Esophagus squamous epithelium (tissue), 4 donors: ENCODE results near the gene PPP1R37.

Source experiments
- CTCF ChIP-seq, 6 experiments: fragments of 450-650 bp in 4 of 6; fragments of 200-600 bp in 2 of 6; sonication (generic) in 2 of 6; IDR thresholded peaks; one replicate each; pipeline ENCODE4 v1.5.1; 2016 to 2019; ENCODE audit warnings: antibody characterized with exemption in 6 of 6, mild to moderate bottlenecking in 4 of 6, moderate library complexity in 4 of 6
- POLR2A ChIP-seq, 4 donors: fragments of 450-650 bp; IDR thresholded peaks; one replicate each; pipeline ENCODE4 v1.6.1; 2017; ENCODE audit warnings: antibody characterized with exemption in 4 of 4, mild to moderate bottlenecking in 4 of 4, moderate library complexity in 3 of 4

- TF ChIP-seq POLR2A (IDR thresholded peaks at IDR 0.05), result no peak
- no peak for TF ChIP-seq CTCF (IDR thresholded peaks at IDR 0.05)
Measured at GRCh38 chr19:45140533-45140932, 47.6 kb downstream of the PPP1R37 start.
